MCF 10A (cell line): ENCODE results near the gene MLLT10. TPM values are rescaled to one million over a fixed set of nuclear protein-coding genes. Genes with fewer than 3 reads are reported as not detected.

Experiments
- BruUV-seq: library from RNA; stranded (reverse); fragments of 400-500 nt; replicated peaks from 2 replicates; lab custom pipeline; 2021; lab: Mats Ljungman, UMichigan
- CTCF ChIA-PET: fragments of 300-600 bp; sonication (Branson Sonifier 250); formaldehyde crosslinking; extraction: SDS; loops from one replicate; lab custom pipeline; 2021; ENCODE audit warnings: antibody characterized with exemption, inconsistent platforms; lab: Yijun Ruan, JAX
- POLR2A ChIA-PET: fragments of 300-600, 350-650 bp; sonication (Branson Sonifier 250); formaldehyde crosslinking; extraction: SDS; loops from one replicate; lab custom pipeline; 2020; ENCODE audit warnings: antibody characterized with exemption, inconsistent platforms; lab: Yijun Ruan, JAX
- DNase-seq: peaks from one replicate; pipeline ENCODE4 v3.0.0-alpha.2; 2018; ENCODE audit not compliant: unreplicated experiment
- H3K27ac Mint-ChIP-seq: one replicate; pipeline ENCODE4 v1.8.0; 2022; ENCODE audit warnings: mild to moderate bottlenecking, low read depth, mixed read lengths; ENCODE audit not compliant: unreplicated experiment
- H3K27me3 Mint-ChIP-seq: one replicate; pipeline ENCODE4 v1.8.0; 2022; ENCODE audit warnings: mixed read lengths; ENCODE audit not compliant: insufficient read depth, unreplicated experiment
- H3K36me3 Mint-ChIP-seq: one replicate; pipeline ENCODE4 v1.8.0; 2022; ENCODE audit warnings: mild to moderate bottlenecking, moderate library complexity, mixed read lengths; ENCODE audit not compliant: insufficient read depth, unreplicated experiment
- H3K4me1 Mint-ChIP-seq: one replicate; pipeline ENCODE4 v1.8.0; 2022; ENCODE audit warnings: mixed read lengths; ENCODE audit not compliant: insufficient read depth, unreplicated experiment
- H3K4me3 Mint-ChIP-seq: one replicate; pipeline ENCODE4 v1.8.0; 2022; ENCODE audit warnings: mild to moderate bottlenecking, moderate library complexity, mixed read lengths; ENCODE audit not compliant: unreplicated experiment
- H3K9me3 Mint-ChIP-seq: one replicate; pipeline ENCODE4 v1.8.0; 2022; ENCODE audit warnings: mixed read lengths; ENCODE audit not compliant: unreplicated experiment
- CTCF ChIP-seq: fragments of 200-600 bp; IDR thresholded peaks from one replicate; pipeline ENCODE4 v1.8.0; 2022; ENCODE audit warnings: antibody characterized with exemption, mild to moderate bottlenecking; ENCODE audit not compliant: unreplicated experiment
- intact Hi-C: fragments of 100-400 bp; cut with micrococcal nuclease; formaldehyde crosslinking; loops from 2 replicates; pipeline ENCODE4 v1.14.1; 2022
- total RNA-seq: library from RNA; stranded (reverse); gene quantifications from 2 replicates; pipeline ENCODE4 v1.2.3, GENCODE V29; 2022

MLLT10 gene
- total RNA-seq, 1 experiment from 2014 or later, result 47.5 TPM

DNA sequence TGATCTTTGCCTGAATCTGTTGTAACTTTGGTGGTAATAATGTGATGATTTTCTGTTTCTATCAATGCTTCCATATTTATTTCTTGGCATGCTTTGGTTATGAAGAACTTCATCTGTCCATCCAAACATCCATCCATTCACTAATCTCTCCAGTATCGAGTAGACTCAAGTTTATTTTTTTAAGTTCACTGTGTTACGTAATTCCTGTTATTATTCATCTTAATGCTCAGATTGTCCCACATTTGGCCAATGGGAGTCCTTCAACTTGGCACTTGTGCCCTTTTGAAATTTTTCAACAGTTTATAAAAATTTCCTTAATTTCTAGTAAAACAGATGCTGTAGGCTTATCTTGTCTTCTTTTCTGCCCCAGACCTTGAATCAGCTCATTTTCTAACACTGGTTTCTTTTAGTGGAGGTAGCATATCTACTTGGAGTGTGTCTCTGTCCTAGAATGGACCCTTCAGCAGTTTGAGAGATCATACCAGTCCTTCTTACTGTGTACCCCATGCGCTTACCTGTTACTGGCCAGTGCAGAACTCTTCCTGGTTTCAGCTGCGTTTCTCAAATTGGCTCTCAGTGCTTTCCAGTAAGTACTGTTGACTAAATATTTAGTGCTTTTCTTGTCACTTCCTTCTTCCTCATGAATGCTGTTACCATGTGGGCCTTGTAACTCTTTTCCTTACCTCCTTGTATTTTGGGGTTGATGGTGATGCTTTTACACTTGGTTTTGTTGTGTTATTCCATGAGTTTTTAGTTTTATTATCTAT, 100.8 kb downstream of the MLLT10 start:
- no peak overlapping the region for H3K27ac Mint-ChIP-seq
- no peak overlapping the region for H3K4me3 Mint-ChIP-seq
- intact Hi-C loops, result no loop called here
- peak; percentile 24 for DNase-seq
- no TSS peak for BruUV-seq
- peaks cover 15% of the 10 kb centered on the region for H3K4me1 Mint-ChIP-seq
- CTCF ChIA-PET, result interaction anchor here (0.6 to 1.3 kb wide), 2 partner anchors 9 to 32 kb away, joined by 3 to 4 read pairs; no protein-coding TSS in a partner anchor
- no peaks in the 10 kb centered on the region for H3K9me3 Mint-ChIP-seq
- no peaks in the 10 kb centered on the region for H3K27me3 Mint-ChIP-seq
- peaks cover 62% of the 10 kb centered on the region for H3K36me3 Mint-ChIP-seq
- POLR2A ChIA-PET, result no interaction called here
- TF ChIP-seq CTCF, result no peak

- CTCF ChIA-PET, result no interaction called here
- no peak for TF ChIP-seq CTCF
- no peaks in the 10 kb centered on the region for H3K9me3 Mint-ChIP-seq
- peaks cover 11% of the 10 kb centered on the region for H3K4me1 Mint-ChIP-seq
- BruUV-seq, result no TSS peak
- no peak overlapping the region for H3K4me3 Mint-ChIP-seq
- no peaks in the 10 kb centered on the region for H3K27me3 Mint-ChIP-seq
- intact Hi-C loops, result no loop called here
- peaks cover 56% of the 10 kb centered on the region for H3K36me3 Mint-ChIP-seq
- POLR2A ChIA-PET, result interaction anchor here (0.5 to 0.7 kb wide), 2 partner anchors 10 kb away, joined by 3 read pairs; no protein-coding TSS in a partner anchor
- H3K27ac Mint-ChIP-seq, result no peak overlapping the region
- no peak for DNase-seq
Measured at GRCh38 chr10:21637795-21638194, 103.8 kb downstream of the MLLT10 start.

- CTCF ChIA-PET, result no interaction called here
Measured at GRCh38 chr10:21638681-21639080, 104.6 kb downstream of the MLLT10 start.

More at GRCh38 chr10:21638681-21639080, 104.6 kb downstream of the MLLT10 start:
- TF ChIP-seq CTCF, result no peak
- Mint-ChIP-seq H3K4me3 (no peak overlapping the region), H3K9me3 (no peaks in the 10 kb centered on the region), H3K36me3 (peaks cover 59% of the 10 kb centered on the region), H3K4me1 (peaks cover 11% of the 10 kb centered on the region), H3K27ac (no peak overlapping the region), H3K27me3 (no peaks in the 10 kb centered on the region)
- no TSS peak for BruUV-seq
- intact Hi-C loops, result no loop called here
- POLR2A ChIA-PET, result interaction anchor here (0.6 to 0.7 kb wide), 2 partner anchors 9 to 306 kb away, joined by 3 read pairs; no protein-coding TSS in a partner anchor
- no peak for DNase-seq
